ENCODE measurements around the gene GPSM3. TPM values are rescaled to one million over a fixed set of nuclear protein-coding genes. Genes with fewer than 3 reads are reported as not detected.

Gene GPSM3
- total and polyA plus RNA-seq, 2 donors (not counting 1 experiment from before 2014, with no cell fraction given): 2.3 to 7.0 TPM

- Histone ChIP-seq H3K36me3 (ENCODE audit: control insufficient read depth, insufficient read depth, low read length) (no peaks in the 10 kb centered on the region), H3K4me2 (ENCODE audit: extremely low read depth, insufficient read depth, low read length) (no peak within 1 kb of the TSS), H3K27me3 (ENCODE audit: control insufficient read depth, insufficient read depth, low read length) (peaks cover 3% of the 10 kb centered on the region), H3K27ac (ENCODE audit: insufficient read depth, low read length) (no peak within 1 kb of the TSS), H2AFZ (ENCODE audit: low read length) (no peak within 1 kb of the TSS), H3K79me2 (ENCODE audit: control insufficient read depth, insufficient read depth, low read length) (no peaks in the 10 kb centered on the region), H4K20me1 (ENCODE audit: control insufficient read depth, extremely low read depth, insufficient read depth, low read length) (no peaks in the 10 kb centered on the region), H3K4me3 (replicated peaks in 1 of 4; ENCODE audit: control extremely low read depth in 1 of 4, insufficient read depth in 1 of 4, low read depth in 3 of 4, low read length in 4 of 4) (no peak within 1 kb of the TSS), H3K9ac (ENCODE audit: insufficient read depth, low read length) (no peak within 1 kb of the TSS), H3K9me3 (ENCODE audit: control insufficient read depth, insufficient read depth, low read depth, low read length) (no peaks in the 10 kb centered on the region), H3K4me1 (ENCODE audit: control insufficient read depth, extremely low read depth, insufficient read depth, low read length) (no peaks in the 10 kb centered on the region)
- TF ChIP-seq CTCF (conservative IDR thresholded peaks at IDR 0.05 in 1 of 2, IDR thresholded peaks at IDR 0.05 in 1 of 2; ENCODE audit: low read depth in 1 of 2, low read length in 2 of 2) (no peak), EZH2 (IDR thresholded peaks at IDR 0.05; ENCODE audit: low read length, missing control alignments) (no peak)
- no peak for DNase-seq (ENCODE audit: low read depth in 2 of 2)
Observed at GRCh38 chr6:32223258-32224235, 31.1 kb upstream of the GPSM3 start, which contains the start of gene NOTCH4. NOTCH4 (minus strand) TSS chr6:32224067; CDS start chr6:32223928, 139 bp downstream.

GRCh38 chr6:32222333-32223230 is 30.1 kb upstream of the GPSM3 start:
- DNase-seq (ENCODE audit: low read depth in 2 of 2): no peak
- Histone ChIP-seq H3K4me3 (replicated peaks in 1 of 4; ENCODE audit: control extremely low read depth in 1 of 4, insufficient read depth in 1 of 4, low read depth in 3 of 4, low read length in 4 of 4) (no peak overlapping the region), H4K20me1 (ENCODE audit: control insufficient read depth, extremely low read depth, insufficient read depth, low read length) (no peaks in the 10 kb centered on the region), H3K27me3 (ENCODE audit: control insufficient read depth, insufficient read depth, low read length) (peaks cover 3% of the 10 kb centered on the region), H3K9me3 (ENCODE audit: control insufficient read depth, insufficient read depth, low read depth, low read length) (no peaks in the 10 kb centered on the region), H3K4me1 (ENCODE audit: control insufficient read depth, extremely low read depth, insufficient read depth, low read length) (no peaks in the 10 kb centered on the region), H3K36me3 (ENCODE audit: control insufficient read depth, insufficient read depth, low read length) (no peaks in the 10 kb centered on the region), H2AFZ (ENCODE audit: low read length) (no peak overlapping the region), H3K79me2 (ENCODE audit: control insufficient read depth, insufficient read depth, low read length) (no peaks in the 10 kb centered on the region), H3K4me2 (ENCODE audit: extremely low read depth, insufficient read depth, low read length) (no peak overlapping the region), H3K9ac (ENCODE audit: insufficient read depth, low read length) (no peak overlapping the region), H3K27ac (ENCODE audit: insufficient read depth, low read length) (no peak overlapping the region)
- no peak for TF ChIP-seq EZH2 (IDR thresholded peaks at IDR 0.05; ENCODE audit: low read length, missing control alignments)
- TF ChIP-seq CTCF (conservative IDR thresholded peaks at IDR 0.05 in 1 of 2, IDR thresholded peaks at IDR 0.05 in 1 of 2; ENCODE audit: low read depth in 1 of 2, low read length in 2 of 2): no peak

- Histone ChIP-seq H3K27me3 (ENCODE audit: control insufficient read depth, insufficient read depth, low read length) (no peaks in the 10 kb centered on the region), H3K4me3 (replicated peaks in 1 of 4; ENCODE audit: control extremely low read depth in 1 of 4, insufficient read depth in 1 of 4, low read depth in 3 of 4, low read length in 4 of 4) (no peak overlapping the region), H3K9me3 (ENCODE audit: control insufficient read depth, insufficient read depth, low read depth, low read length) (no peaks in the 10 kb centered on the region), H3K36me3 (ENCODE audit: control insufficient read depth, insufficient read depth, low read length) (no peaks in the 10 kb centered on the region), H4K20me1 (ENCODE audit: control insufficient read depth, extremely low read depth, insufficient read depth, low read length) (no peaks in the 10 kb centered on the region), H3K27ac (ENCODE audit: insufficient read depth, low read length) (no peak overlapping the region), H2AFZ (ENCODE audit: low read length) (no peak overlapping the region), H3K4me2 (ENCODE audit: extremely low read depth, insufficient read depth, low read length) (no peak overlapping the region), H3K4me1 (ENCODE audit: control insufficient read depth, extremely low read depth, insufficient read depth, low read length) (no peaks in the 10 kb centered on the region), H3K79me2 (ENCODE audit: control insufficient read depth, insufficient read depth, low read length) (no peaks in the 10 kb centered on the region), H3K9ac (ENCODE audit: insufficient read depth, low read length) (no peak overlapping the region)
- no peak for TF ChIP-seq EZH2 (IDR thresholded peaks at IDR 0.05; ENCODE audit: low read length, missing control alignments)
- TF ChIP-seq CTCF (conservative IDR thresholded peaks at IDR 0.05 in 1 of 2, IDR thresholded peaks at IDR 0.05 in 1 of 2; ENCODE audit: low read depth in 1 of 2, low read length in 2 of 2): no peak
- no peak for DNase-seq (ENCODE audit: low read depth in 2 of 2)
Observed at GRCh38 chr6:32220021-32220420, 27.6 kb upstream of the GPSM3 start.
